ENCODE measurements around the gene HS3ST3A1.
A peak's percentile ranks its signal among the peaks of the same experiment; 100 is the strongest.

HS3ST3A1 gene

GRCh38 chr17:13643180-13643579, 41.5 kb upstream of the HS3ST3A1 start:
- no peaks in the 10 kb centered on the region for H3K36me3 ChIP-seq
- TF ChIP-seq, protein P1, sequence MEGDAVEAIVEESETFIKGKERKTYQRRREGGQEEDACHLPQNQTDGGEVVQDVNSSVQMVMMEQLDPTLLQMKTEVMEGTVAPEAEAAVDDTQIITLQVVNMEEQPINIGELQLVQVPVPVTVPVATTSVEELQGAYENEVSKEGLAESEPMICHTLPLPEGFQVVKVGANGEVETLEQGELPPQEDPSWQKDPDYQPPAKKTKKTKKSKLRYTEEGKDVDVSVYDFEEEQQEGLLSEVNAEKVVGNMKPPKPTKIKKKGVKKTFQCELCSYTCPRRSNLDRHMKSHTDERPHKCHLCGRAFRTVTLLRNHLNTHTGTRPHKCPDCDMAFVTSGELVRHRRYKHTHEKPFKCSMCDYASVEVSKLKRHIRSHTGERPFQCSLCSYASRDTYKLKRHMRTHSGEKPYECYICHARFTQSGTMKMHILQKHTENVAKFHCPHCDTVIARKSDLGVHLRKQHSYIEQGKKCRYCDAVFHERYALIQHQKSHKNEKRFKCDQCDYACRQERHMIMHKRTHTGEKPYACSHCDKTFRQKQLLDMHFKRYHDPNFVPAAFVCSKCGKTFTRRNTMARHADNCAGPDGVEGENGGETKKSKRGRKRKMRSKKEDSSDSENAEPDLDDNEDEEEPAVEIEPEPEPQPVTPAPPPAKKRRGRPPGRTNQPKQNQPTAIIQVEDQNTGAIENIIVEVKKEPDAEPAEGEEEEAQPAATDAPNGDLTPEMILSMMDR (IDR thresholded peaks at IDR 0.05; ENCODE audit: low read depth, low read length), result no peak
- no peak overlapping the region for H3K4me3 ChIP-seq (ENCODE audit: low read depth, low read length)
- no peaks in the 10 kb centered on the region for H3K4me1 ChIP-seq
- no peaks in the 10 kb centered on the region for H3K27me3 ChIP-seq
- no peak for DNase-seq
- no peaks in the 10 kb centered on the region for H3K9me3 ChIP-seq

DNA sequence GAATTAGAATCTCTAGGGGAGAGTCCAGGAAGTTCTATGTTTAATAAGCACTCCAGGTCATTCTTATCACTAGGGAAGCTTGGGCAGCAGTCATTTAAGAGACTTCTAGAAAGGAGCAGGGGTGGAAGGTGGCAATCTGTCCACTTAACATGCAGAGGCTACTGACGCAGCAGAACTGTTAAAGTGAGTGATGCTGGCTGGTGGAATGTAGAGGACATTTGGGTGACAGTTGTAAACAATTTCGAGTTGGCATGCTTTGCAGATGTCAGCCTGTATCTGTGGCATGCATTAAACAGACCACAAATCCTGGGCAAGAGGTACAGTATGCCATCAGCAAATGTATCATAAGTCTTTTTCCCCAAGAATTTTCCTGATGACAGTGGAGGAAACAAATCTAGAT, 40.5 kb upstream of the HS3ST3A1 start:
- no peak for DNase-seq
- TF ChIP-seq, protein P1 (IDR thresholded peaks at IDR 0.05; ENCODE audit: low read depth, low read length), result no peak
- Histone ChIP-seq H3K4me1 (no peaks in the 10 kb centered on the region), H3K9me3 (no peaks in the 10 kb centered on the region), H3K27me3 (no peaks in the 10 kb centered on the region), H3K36me3 (no peaks in the 10 kb centered on the region), H3K4me3 (ENCODE audit: low read depth, low read length) (no peak overlapping the region)

DNA sequence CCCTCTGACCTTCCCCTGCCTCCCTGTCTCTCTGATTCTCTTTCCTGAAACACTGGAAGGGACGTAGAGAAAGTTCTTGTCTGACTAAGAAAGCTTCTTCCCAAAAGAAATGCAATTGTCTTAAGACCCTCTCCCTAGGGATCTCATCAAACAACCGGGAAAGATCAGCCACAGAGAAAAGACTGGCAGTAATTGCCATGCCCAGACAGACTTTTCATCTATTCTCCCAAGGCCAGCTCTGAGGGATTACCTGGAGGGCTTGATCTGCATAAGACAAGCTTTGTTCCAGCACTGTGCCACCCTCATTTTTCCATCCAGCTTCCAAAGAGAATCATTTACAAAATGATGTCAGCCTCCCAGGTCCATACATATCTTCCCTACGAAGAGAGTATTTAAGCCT, 38.8 kb upstream of the HS3ST3A1 start:
- Histone ChIP-seq H3K36me3 (no peaks in the 10 kb centered on the region), H3K4me3 (ENCODE audit: low read depth, low read length) (no peak overlapping the region), H3K4me1 (no peaks in the 10 kb centered on the region), H3K27me3 (no peaks in the 10 kb centered on the region), H3K9me3 (no peaks in the 10 kb centered on the region)
- no peak for DNase-seq
- TF ChIP-seq, protein P1 (IDR thresholded peaks at IDR 0.05; ENCODE audit: low read depth, low read length), result no peak

DNA sequence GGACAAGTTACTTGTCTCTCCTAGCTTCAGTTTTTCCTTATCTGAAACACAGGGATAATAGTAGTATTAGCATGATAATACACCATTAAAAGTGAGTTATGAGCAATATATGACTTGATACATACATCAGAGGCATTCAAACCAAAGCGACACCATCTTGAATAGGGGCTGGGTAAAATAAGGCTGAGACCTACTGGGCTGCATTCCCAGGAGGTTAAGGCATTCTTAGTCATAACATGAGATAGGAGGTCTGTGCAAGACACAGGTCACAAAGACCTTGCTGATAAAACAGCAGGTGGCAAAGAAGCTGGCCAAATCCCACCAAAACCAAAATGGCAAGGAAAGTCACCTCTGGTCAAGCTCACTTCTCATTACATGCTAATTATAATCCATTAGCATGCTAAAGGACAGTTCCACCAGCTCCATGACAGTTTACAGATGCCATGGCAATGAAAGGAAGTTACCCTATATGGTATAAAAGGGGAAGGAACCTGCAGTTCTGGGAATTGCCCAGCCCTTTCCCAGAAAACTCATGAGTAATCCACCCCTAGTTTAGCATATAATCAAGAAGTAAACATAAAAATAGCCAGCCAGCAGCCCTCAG, 37.2 kb upstream of the HS3ST3A1 start:
- H3K36me3 ChIP-seq, result no peaks in the 10 kb centered on the region
- H3K4me1 ChIP-seq, result no peaks in the 10 kb centered on the region
- peak; percentile 3 for DNase-seq
- H3K4me3 ChIP-seq (ENCODE audit: low read depth, low read length), result no peak overlapping the region
- TF ChIP-seq, protein P1 (IDR thresholded peaks at IDR 0.05; ENCODE audit: low read depth, low read length), result no peak
- H3K9me3 ChIP-seq, result no peaks in the 10 kb centered on the region
- H3K27me3 ChIP-seq, result no peaks in the 10 kb centered on the region

DNA sequence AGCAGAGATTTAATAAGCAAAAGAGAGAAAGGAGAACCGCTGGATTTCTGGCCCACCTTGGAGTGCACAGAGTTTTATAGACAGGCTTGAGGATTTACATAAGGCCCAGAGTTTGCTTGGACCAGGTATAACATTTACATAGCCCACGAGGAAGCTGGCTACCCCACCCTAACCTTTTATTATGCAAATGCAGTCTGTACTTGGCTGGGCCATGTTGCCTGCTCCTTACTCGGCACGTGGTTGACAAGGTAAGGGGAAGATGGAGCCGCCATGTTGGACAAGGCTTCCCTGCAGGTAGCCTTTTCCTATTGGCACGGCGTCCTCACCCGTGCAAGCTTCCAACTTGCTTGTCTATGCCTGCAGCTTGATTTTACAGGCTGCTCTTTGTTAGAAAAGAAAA, 35.2 kb upstream of the HS3ST3A1 start:
- no peaks in the 10 kb centered on the region for H3K4me1 ChIP-seq
- H3K27me3 ChIP-seq, result no peaks in the 10 kb centered on the region
- TF ChIP-seq, protein P1 (IDR thresholded peaks at IDR 0.05; ENCODE audit: low read depth, low read length), result no peak
- H3K4me3 ChIP-seq (ENCODE audit: low read depth, low read length), result no peak overlapping the region
- H3K9me3 ChIP-seq, result no peaks in the 10 kb centered on the region
- no peak for DNase-seq
- no peaks in the 10 kb centered on the region for H3K36me3 ChIP-seq

- Histone ChIP-seq H3K36me3 (no peaks in the 10 kb centered on the region), H3K4me1 (no peaks in the 10 kb centered on the region), H3K27me3 (no peaks in the 10 kb centered on the region), H3K9me3 (no peaks in the 10 kb centered on the region), H3K4me3 (ENCODE audit: low read depth, low read length) (no peak overlapping the region)
- DNase-seq, result no peak
- TF ChIP-seq, protein P1 (IDR thresholded peaks at IDR 0.05; ENCODE audit: low read depth, low read length), result no peak
These were observed 34.2 kb upstream of the HS3ST3A1 start for GRCh38 chr17:13635951-13636350.

Measured in BE2C (cell line).